ENCODE results near the gene TMEM178B. TPM values are rescaled to one million over a fixed set of nuclear protein-coding genes. Genes with fewer than 3 reads are reported as not detected.

Gene TMEM178B
- total RNA-seq, 2 experiments from 2014 or later = 0.22 to 0.25 TPM

GRCh38 chr7:141515941-141516340 is 442.1 kb downstream of the TMEM178B start:
- no peaks in the 10 kb centered on the region for H3K36me3 Mint-ChIP-seq (ENCODE audit: low read depth)
- CTCF ChIA-PET = interaction anchor here (1.0 kb wide), 1 partner anchor 25 kb away, joined by 3 read pairs; no protein-coding TSS in a partner anchor

GRCh38 chr7:141519623-141520022 is 445.8 kb downstream of the TMEM178B start:
- H3K27me3 Mint-ChIP-seq = peaks cover 6% of the 10 kb centered on the region
- no peaks in the 10 kb centered on the region for H3K36me3 Mint-ChIP-seq (ENCODE audit: low read depth)
- CTCF ChIA-PET = interaction anchor here (1.2 kb wide), 1 partner anchor 10 kb away, joined by 4 read pairs; no protein-coding TSS in a partner anchor
- H3K4me3 Mint-ChIP-seq = no peak overlapping the region
- POLR2A ChIA-PET = no interaction called here
- no peak overlapping the region for H3K27ac Mint-ChIP-seq
- H3K4me1 Mint-ChIP-seq = no peaks in the 10 kb centered on the region
- H3K9me3 Mint-ChIP-seq = no peaks in the 10 kb centered on the region
- no peak for DNase-seq

More at GRCh38 chr7:141515941-141516340, 442.1 kb downstream of the TMEM178B start:
- H3K9me3 Mint-ChIP-seq = peaks cover 9% of the 10 kb centered on the region
- peaks cover 13% of the 10 kb centered on the region for H3K4me1 Mint-ChIP-seq
- DNase-seq = no peak
- POLR2A ChIA-PET = no interaction called here
- H3K27me3 Mint-ChIP-seq = peaks cover 42% of the 10 kb centered on the region
- no peak overlapping the region for H3K4me3 Mint-ChIP-seq
- H3K27ac Mint-ChIP-seq = no peak overlapping the region

GRCh38 chr7:141522657-141523342 is 448.9 kb downstream of the TMEM178B start:
- no peak overlapping the region for H3K4me3 Mint-ChIP-seq
- H3K4me1 Mint-ChIP-seq = no peaks in the 10 kb centered on the region
- ChIA-PET POLR2A (no interaction called here), CTCF (interaction anchor here (1.3 kb wide), 1 partner anchor 11 kb away, joined by 3 read pairs; no protein-coding TSS in a partner anchor)
- H3K36me3 Mint-ChIP-seq (ENCODE audit: low read depth) = no peaks in the 10 kb centered on the region
- H3K9me3 Mint-ChIP-seq = no peaks in the 10 kb centered on the region
- DNase-seq = no peak
- peaks cover 6% of the 10 kb centered on the region for H3K27me3 Mint-ChIP-seq
- no peak overlapping the region for H3K27ac Mint-ChIP-seq

GRCh38 chr7:141525973-141526514 is 452.2 kb downstream of the TMEM178B start:
- no peak overlapping the region for H3K27ac Mint-ChIP-seq
- ChIA-PET POLR2A (no interaction called here), CTCF (no interaction called here)
- DNase-seq = no peak
- peaks cover 25% of the 10 kb centered on the region for H3K27me3 Mint-ChIP-seq
- no peaks in the 10 kb centered on the region for H3K36me3 Mint-ChIP-seq (ENCODE audit: low read depth)
- no peak overlapping the region for H3K4me3 Mint-ChIP-seq
- no peaks in the 10 kb centered on the region for H3K4me1 Mint-ChIP-seq
- H3K9me3 Mint-ChIP-seq = no peaks in the 10 kb centered on the region

GRCh38 chr7:141527076-141527475 is 453.2 kb downstream of the TMEM178B start:
- ChIA-PET POLR2A (no interaction called here), CTCF (no interaction called here)
- no peaks in the 10 kb centered on the region for H3K9me3 Mint-ChIP-seq

GRCh38 chr7:141528399-141528798 is 454.5 kb downstream of the TMEM178B start:
- Mint-ChIP-seq H3K9me3 (no peaks in the 10 kb centered on the region), H3K27ac (no peak overlapping the region), H3K27me3 (peaks cover 28% of the 10 kb centered on the region), H3K36me3 (ENCODE audit: low read depth) (no peaks in the 10 kb centered on the region), H3K4me3 (no peak overlapping the region), H3K4me1 (peaks cover 2% of the 10 kb centered on the region)
- no peak for DNase-seq
- CTCF ChIA-PET = no interaction called here
- POLR2A ChIA-PET = no interaction called here

More at GRCh38 chr7:141527076-141527475, 453.2 kb downstream of the TMEM178B start:
- H3K36me3 Mint-ChIP-seq (ENCODE audit: low read depth) = no peaks in the 10 kb centered on the region
- H3K27me3 Mint-ChIP-seq = peaks cover 27% of the 10 kb centered on the region
- DNase-seq = no peak
- no peak overlapping the region for H3K27ac Mint-ChIP-seq
- no peaks in the 10 kb centered on the region for H3K4me1 Mint-ChIP-seq
- H3K4me3 Mint-ChIP-seq = no peak overlapping the region

Other genes starting within 250 kb of the TMEM178B start
- 10 to 100 TPM; 25.6 to 34.1 TPM for gene BRAF, start 149.1 kb upstream of the TMEM178B start, total RNA-seq
- 10 to 100 TPM; 69.1 to 72.6 TPM for gene MRPS33, start 59.1 kb upstream of the TMEM178B start, total RNA-seq

All from activated CD4-positive, alpha-beta T cell treated with anti-CD3 and anti-CD28 coated beads, Interleukin-2, amount 10 ng/mL, durations not matched to agents 7 days and 5 days (primary cell).